ENCODE measurements around the gene CENPF. TPM values are rescaled to one million over a fixed set of nuclear protein-coding genes. Genes with fewer than 3 reads are reported as not detected.

CENPF gene
- total and polyA plus RNA-seq, 7 experiments from 2014 or later: 0.83 to 79.9 (median 3.1) TPM

- peaks cover 0 to 2% (median 0%) of the 10 kb centered on the region in 5 donors for H3K27me3 Mint-ChIP-seq
- ChIA-PET POLR2A (no interaction called here), CTCF (no interaction called here)
- no peaks in the 10 kb centered on the region for H3K4me1 Mint-ChIP-seq
- no peak overlapping the region for H3K27ac Mint-ChIP-seq
- no peak overlapping the region for H3K4me3 Mint-ChIP-seq
- H3K27me3 ChIP-seq (ENCODE audit: control insufficient read depth in 2 of 2, insufficient read depth in 2 of 2, low read length in 2 of 2): no peaks in the 10 kb centered on the region
- intact Hi-C loops (cut with micrococcal nuclease): no loop called here
- H3K36me3 ChIP-seq (ENCODE audit: control insufficient read depth in 2 of 3, insufficient read depth in 3 of 3, low read length in 3 of 3): no peaks in the 10 kb centered on the region
- no peaks in the 10 kb centered on the region for H3K4me1 ChIP-seq (ENCODE audit: control insufficient read depth in 2 of 2, insufficient read depth in 2 of 2, low read length in 2 of 2)
- no peak for DNase-seq
- no peak for ATAC-seq
- no peaks in the 10 kb centered on the region for H3K9me3 ChIP-seq (ENCODE audit: control insufficient read depth in 2 of 3, low read length in 3 of 3)
- no peaks in the 10 kb centered on the region for H3K36me3 Mint-ChIP-seq
- no peak overlapping the region for H3K27ac ChIP-seq (ENCODE audit: low read depth, low read length)
- H3K9me3 Mint-ChIP-seq: peaks cover 0 to 4% (median 0%) of the 10 kb centered on the region in 11 donors
- no peak overlapping the region for H3K4me3 ChIP-seq (ENCODE audit: low read length)
These were observed 95.6 kb downstream of the CENPF start for GRCh38 chr1:214698559-214698958.

- Histone ChIP-seq H3K36me3 (ENCODE audit: control insufficient read depth in 2 of 3, insufficient read depth in 3 of 3, low read length in 3 of 3) (no peaks in the 10 kb centered on the region), H3K27me3 (ENCODE audit: control insufficient read depth in 2 of 2, insufficient read depth in 2 of 2, low read length in 2 of 2) (no peaks in the 10 kb centered on the region), H3K9me3 (ENCODE audit: control insufficient read depth in 2 of 3, low read length in 3 of 3) (no peaks in the 10 kb centered on the region), H3K4me3 (ENCODE audit: low read length) (no peak overlapping the region), H3K27ac (ENCODE audit: low read depth, low read length) (no peak overlapping the region), H3K4me1 (ENCODE audit: control insufficient read depth in 2 of 2, insufficient read depth in 2 of 2, low read length in 2 of 2) (no peaks in the 10 kb centered on the region)
- H3K4me1 Mint-ChIP-seq: no peaks in the 10 kb centered on the region
- no peak overlapping the region for H3K4me3 Mint-ChIP-seq
- ATAC-seq: no peak
- CTCF ChIA-PET: no interaction called here
- H3K9me3 Mint-ChIP-seq: peaks cover 0 to 22% (median 12%) of the 10 kb centered on the region in 11 donors
- intact Hi-C loops (cut with micrococcal nuclease): no loop called here
- peak overlapping the region in 1 of 9 donors; percentile 33 for H3K27ac Mint-ChIP-seq
- POLR2A ChIA-PET: no interaction called here
- H3K27me3 Mint-ChIP-seq: peaks cover 0 to 5% (median 0%) of the 10 kb centered on the region in 5 donors
- H3K36me3 Mint-ChIP-seq: peaks cover 0 to 6% (median 0%) of the 10 kb centered on the region in 5 donors
- no peak for DNase-seq
These were observed 97.4 kb downstream of the CENPF start for GRCh38 chr1:214700437-214700836.

- H3K27ac Mint-ChIP-seq: no peak overlapping the region
- peaks cover 0 to 5% (median 2%) of the 10 kb centered on the region in 5 donors for H3K27me3 Mint-ChIP-seq
- peaks cover 0 to 14% (median 5%) of the 10 kb centered on the region in 5 donors for H3K36me3 Mint-ChIP-seq
- H3K4me3 Mint-ChIP-seq: no peak overlapping the region
- no peaks in the 10 kb centered on the region for H3K4me1 ChIP-seq (ENCODE audit: control insufficient read depth in 2 of 2, insufficient read depth in 2 of 2, low read length in 2 of 2)
- ChIA-PET POLR2A (no interaction called here), CTCF (no interaction called here)
- H3K9me3 Mint-ChIP-seq: peaks cover 0 to 38% (median 22%) of the 10 kb centered on the region in 11 donors
- H3K27ac ChIP-seq (ENCODE audit: low read depth, low read length): no peak overlapping the region
- no peaks in the 10 kb centered on the region for H3K36me3 ChIP-seq (ENCODE audit: control insufficient read depth in 2 of 3, insufficient read depth in 3 of 3, low read length in 3 of 3)
- intact Hi-C loops (cut with micrococcal nuclease): no loop called here
- DNase-seq (no peak), ATAC-seq (no peak)
- H3K27me3 ChIP-seq (ENCODE audit: control insufficient read depth in 2 of 2, insufficient read depth in 2 of 2, low read length in 2 of 2): no peaks in the 10 kb centered on the region
- no peaks in the 10 kb centered on the region for H3K9me3 ChIP-seq (ENCODE audit: control insufficient read depth in 2 of 3, low read length in 3 of 3)
- no peaks in the 10 kb centered on the region for H3K4me1 Mint-ChIP-seq
- H3K4me3 ChIP-seq (ENCODE audit: low read length): no peak overlapping the region
These were observed 99.6 kb downstream of the CENPF start for GRCh38 chr1:214702556-214702955.

- no peaks in the 10 kb centered on the region for H3K27me3 ChIP-seq (ENCODE audit: control insufficient read depth in 2 of 2, insufficient read depth in 2 of 2, low read length in 2 of 2)
- H3K27ac ChIP-seq (ENCODE audit: low read depth, low read length): no peak overlapping the region
- no peak overlapping the region for H3K27ac Mint-ChIP-seq
- no peaks in the 10 kb centered on the region for H3K9me3 ChIP-seq (ENCODE audit: control insufficient read depth in 2 of 3, low read length in 3 of 3)
- no peaks in the 10 kb centered on the region for H3K4me1 ChIP-seq (ENCODE audit: control insufficient read depth in 2 of 2, insufficient read depth in 2 of 2, low read length in 2 of 2)
- DNase-seq (no peak), ATAC-seq (no peak)
- peaks cover 0 to 14% (median 5%) of the 10 kb centered on the region in 5 donors for H3K36me3 Mint-ChIP-seq
- peaks cover 0 to 38% (median 22%) of the 10 kb centered on the region in 11 donors for H3K9me3 Mint-ChIP-seq
- ChIA-PET CTCF (no interaction called here), POLR2A (no interaction called here)
- intact Hi-C loops (cut with micrococcal nuclease): no loop called here
- no peak overlapping the region for H3K4me3 Mint-ChIP-seq
- H3K4me3 ChIP-seq (ENCODE audit: low read length): no peak overlapping the region
- peaks cover 0 to 8% (median 0%) of the 10 kb centered on the region in 5 donors for H3K27me3 Mint-ChIP-seq
- H3K4me1 Mint-ChIP-seq: no peaks in the 10 kb centered on the region
- no peaks in the 10 kb centered on the region for H3K36me3 ChIP-seq (ENCODE audit: control insufficient read depth in 2 of 3, insufficient read depth in 3 of 3, low read length in 3 of 3)
These were observed 104.5 kb downstream of the CENPF start for GRCh38 chr1:214707306-214708087.

- intact Hi-C loops (cut with micrococcal nuclease): no loop called here
- no peak overlapping the region for H3K4me3 ChIP-seq (ENCODE audit: low read length)
- Mint-ChIP-seq H3K4me3 (no peak overlapping the region), H3K27ac (no peak overlapping the region), H3K4me1 (no peaks in the 10 kb centered on the region), H3K9me3 (peaks cover 0 to 38% (median 22%) of the 10 kb centered on the region in 11 donors), H3K36me3 (peaks cover 0 to 14% (median 5%) of the 10 kb centered on the region in 5 donors), H3K27me3 (peaks cover 0 to 10% (median 4%) of the 10 kb centered on the region in 5 donors)
- H3K9me3 ChIP-seq (ENCODE audit: control insufficient read depth in 2 of 3, low read length in 3 of 3): no peaks in the 10 kb centered on the region
- ChIA-PET CTCF (no interaction called here), POLR2A (no interaction called here)
- DNase-seq (no peak), ATAC-seq (no peak)
- H3K27me3 ChIP-seq (ENCODE audit: control insufficient read depth in 2 of 2, insufficient read depth in 2 of 2, low read length in 2 of 2): no peaks in the 10 kb centered on the region
- no peaks in the 10 kb centered on the region for H3K4me1 ChIP-seq (ENCODE audit: control insufficient read depth in 2 of 2, insufficient read depth in 2 of 2, low read length in 2 of 2)
- no peak overlapping the region for H3K27ac ChIP-seq (ENCODE audit: low read depth, low read length)
- H3K36me3 ChIP-seq (ENCODE audit: control insufficient read depth in 2 of 3, insufficient read depth in 3 of 3, low read length in 3 of 3): no peaks in the 10 kb centered on the region
These were observed 105.4 kb downstream of the CENPF start for GRCh38 chr1:214708321-214708955.

GRCh38 chr1:214709241-214709640 is 106.2 kb downstream of the CENPF start:
- DNase-seq: no peak
- Mint-ChIP-seq H3K36me3 (peaks cover 0 to 18% (median 5%) of the 10 kb centered on the region in 5 donors), H3K27ac (no peak overlapping the region), H3K27me3 (peaks cover 0 to 13% (median 6%) of the 10 kb centered on the region in 5 donors), H3K4me3 (no peak overlapping the region), H3K4me1 (no peaks in the 10 kb centered on the region), H3K9me3 (peaks cover 0 to 32% (median 18%) of the 10 kb centered on the region in 11 donors)
- H3K4me3 ChIP-seq (ENCODE audit: low read length): no peak overlapping the region
- intact Hi-C loops (cut with micrococcal nuclease): no loop called here
- no peaks in the 10 kb centered on the region for H3K9me3 ChIP-seq (ENCODE audit: control insufficient read depth in 2 of 3, low read length in 3 of 3)
- H3K4me1 ChIP-seq (ENCODE audit: control insufficient read depth in 2 of 2, insufficient read depth in 2 of 2, low read length in 2 of 2): no peaks in the 10 kb centered on the region
- ChIA-PET POLR2A (no interaction called here), CTCF (no interaction called here)
- no peaks in the 10 kb centered on the region for H3K36me3 ChIP-seq (ENCODE audit: control insufficient read depth in 2 of 3, insufficient read depth in 3 of 3, low read length in 3 of 3)
- no peak overlapping the region for H3K27ac ChIP-seq (ENCODE audit: low read depth, low read length)
- H3K27me3 ChIP-seq (ENCODE audit: control insufficient read depth in 2 of 2, insufficient read depth in 2 of 2, low read length in 2 of 2): no peaks in the 10 kb centered on the region
- no peak for ATAC-seq

Measured in naive thymus-derived CD4-positive, alpha-beta T cell (primary cell).